ENCODE data around the gene OR13J1.

DNA sequence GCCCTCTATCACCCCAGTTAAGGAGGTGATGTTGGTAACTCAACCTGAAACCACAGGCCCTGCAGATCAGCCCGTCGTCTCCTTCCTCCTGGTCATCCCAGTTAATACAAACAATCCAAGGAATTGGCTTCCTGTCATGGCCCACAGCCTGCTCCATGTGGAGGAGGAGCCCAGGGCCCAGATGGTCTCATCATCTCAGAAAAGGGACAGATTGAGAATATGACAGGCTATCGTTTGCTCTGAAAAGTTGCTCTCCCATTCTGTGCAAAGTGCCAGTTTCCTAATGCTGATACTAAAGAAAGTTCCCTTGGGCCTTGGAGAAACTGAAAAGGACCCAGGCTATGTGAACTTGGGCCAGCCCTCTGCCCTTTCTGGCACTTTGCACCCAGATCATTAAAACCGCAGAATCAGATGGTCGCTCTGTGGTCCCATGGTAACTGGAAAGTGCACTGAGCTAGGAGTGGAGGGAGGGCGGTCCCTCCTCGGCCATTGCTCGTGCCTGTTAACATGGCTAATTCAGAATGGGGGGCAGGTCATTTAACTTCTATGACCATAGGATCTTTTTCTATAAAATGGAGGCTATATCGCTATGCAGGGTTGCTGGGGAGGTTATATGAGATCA lies 38.4 kb upstream of the OR13J1 start:
- TF ChIP-seq CTCF (IDR thresholded peaks at IDR 0.05) (no peak), POLR2A (IDR thresholded peaks at IDR 0.05; ENCODE audit: low read length) (no peak), EP300 (IDR thresholded peaks at IDR 0.05) (no peak), FOSL2 (IDR thresholded peaks at IDR 0.05) (no peak), FOSL2 (CRISPR knock-in tag; IDR thresholded peaks at IDR 0.05) (no peak), MAZ (IDR thresholded peaks at IDR 0.05; ENCODE audit: borderline replicate concordance, low read depth, low read length) (no peak), REST (IDR thresholded peaks at IDR 0.05) (no peak), JUN (IDR thresholded peaks at IDR 0.05) (no peak), KDM1A (IDR thresholded peaks at IDR 0.05; ENCODE audit: low read depth) (no peak), PHF8 (IDR thresholded peaks at IDR 0.05; ENCODE audit: borderline replicate concordance, low read depth) (no peak), EHMT2 (IDR thresholded peaks at IDR 0.05; ENCODE audit: low read depth) (no peak)

Measured in A549 (cell line).